AG08396 (cell line): ENCODE results near the gene AK9.
"Not testable (repeated sequence)": the region's sequence is repeated elsewhere in the genome, so short reads cannot be mapped to it uniquely, and the experiment has no call there.

Experiments used
- DNase-seq: peaks from one replicate; pipeline ENCODE4 v3.0.0; 2012; ENCODE audit warnings: low spot score, mixed read lengths

The AK9 gene

DNA sequence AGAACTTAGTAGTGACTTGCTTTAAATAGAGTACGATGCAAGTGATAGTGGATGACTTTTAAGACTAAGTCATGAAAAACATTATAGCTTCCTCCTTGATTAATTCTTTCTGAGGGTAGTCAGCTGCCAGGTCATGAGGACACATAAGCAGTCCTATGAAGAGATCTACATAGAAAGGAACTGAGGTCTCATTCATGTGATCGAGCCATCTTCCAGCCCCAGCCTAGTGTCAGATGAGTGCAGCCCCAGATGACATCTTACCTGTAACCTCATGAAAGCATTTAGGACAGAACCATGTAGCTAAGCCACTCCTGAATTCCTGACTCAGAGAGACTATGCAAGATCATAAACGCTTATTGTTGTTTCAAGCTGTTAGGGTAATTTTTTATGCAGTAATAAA, 67.7 kb downstream of the AK9 start:
- no peak for DNase-seq

DNA sequence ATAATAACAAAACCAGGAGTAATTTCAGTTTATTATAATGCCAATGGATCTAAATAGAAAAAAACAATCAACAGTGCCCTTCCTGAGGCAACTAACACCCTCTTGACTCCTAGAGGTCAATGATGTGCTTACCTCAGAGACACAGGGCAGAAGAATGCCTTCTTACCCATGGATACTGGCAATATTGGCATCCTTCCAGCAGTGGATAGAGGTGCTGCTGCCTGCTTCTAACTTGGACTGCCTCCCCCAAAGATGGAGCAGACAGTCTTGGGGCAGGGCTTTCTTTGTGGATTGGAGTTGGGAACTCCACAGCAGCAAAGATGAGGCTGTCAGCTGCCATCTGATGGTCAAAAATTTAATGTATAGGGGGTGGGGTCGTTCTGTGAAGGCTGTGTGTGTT, 78.7 kb downstream of the AK9 start:
- no peak for DNase-seq

DNA sequence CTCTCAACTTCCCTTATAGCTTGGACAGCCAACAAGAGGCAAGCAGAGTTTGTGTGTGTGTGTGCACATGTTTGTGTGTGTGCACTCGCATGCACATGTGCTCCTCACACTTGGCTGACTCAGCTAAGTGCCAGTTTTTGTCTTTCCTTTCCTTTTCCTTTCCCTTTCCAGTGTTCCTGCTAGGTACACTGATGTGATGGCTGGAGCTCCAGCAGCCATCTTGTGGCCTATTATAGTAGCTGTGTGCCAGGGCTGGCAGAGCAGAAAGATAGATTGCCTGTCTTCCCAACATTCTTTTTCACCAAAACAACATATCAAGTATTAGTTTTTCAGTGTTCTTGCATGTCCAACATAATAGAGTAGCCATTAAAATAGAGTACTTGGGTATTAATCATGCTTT, 79.5 kb downstream of the AK9 start:
- no peak for DNase-seq

DNA sequence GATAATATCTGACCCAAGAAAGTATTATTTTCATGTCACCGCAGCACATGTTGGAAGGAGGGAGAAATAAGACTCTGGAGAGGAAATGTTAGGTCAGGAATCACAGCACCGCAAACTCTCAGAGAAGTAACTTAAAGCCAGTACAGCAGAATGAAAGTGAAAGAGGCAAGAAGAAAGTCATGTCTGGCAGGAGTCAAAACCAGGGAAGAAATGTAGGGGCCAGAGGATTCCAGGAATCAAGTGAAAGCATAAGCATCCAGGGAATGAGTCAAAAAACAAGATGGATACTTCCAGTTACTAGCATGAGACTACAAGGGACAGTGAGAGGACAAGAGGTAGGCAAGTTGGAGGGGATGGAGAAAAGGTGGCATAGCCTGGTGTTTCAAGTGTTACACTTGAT, 80.4 kb downstream of the AK9 start:
- no peak for DNase-seq

DNA sequence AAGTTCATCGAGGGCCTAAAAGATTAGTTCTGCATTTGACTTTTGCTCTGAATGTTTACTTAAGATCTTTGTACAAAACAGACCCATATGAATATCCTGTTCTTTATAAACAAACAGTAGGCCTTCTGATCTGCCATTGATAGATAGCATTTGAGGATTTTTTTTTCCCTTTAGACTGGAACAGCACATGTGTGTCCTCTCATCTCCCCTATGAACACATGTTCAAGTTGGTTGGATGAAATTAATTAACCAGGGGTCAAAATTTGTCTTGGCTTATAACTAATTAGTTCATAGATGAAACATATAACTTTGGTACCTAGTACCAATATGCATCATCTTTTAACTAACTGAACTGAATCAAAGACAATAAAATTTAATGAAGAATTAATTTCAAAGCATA, 81.3 kb downstream of the AK9 start:
- DNase-seq = no peak

DNA sequence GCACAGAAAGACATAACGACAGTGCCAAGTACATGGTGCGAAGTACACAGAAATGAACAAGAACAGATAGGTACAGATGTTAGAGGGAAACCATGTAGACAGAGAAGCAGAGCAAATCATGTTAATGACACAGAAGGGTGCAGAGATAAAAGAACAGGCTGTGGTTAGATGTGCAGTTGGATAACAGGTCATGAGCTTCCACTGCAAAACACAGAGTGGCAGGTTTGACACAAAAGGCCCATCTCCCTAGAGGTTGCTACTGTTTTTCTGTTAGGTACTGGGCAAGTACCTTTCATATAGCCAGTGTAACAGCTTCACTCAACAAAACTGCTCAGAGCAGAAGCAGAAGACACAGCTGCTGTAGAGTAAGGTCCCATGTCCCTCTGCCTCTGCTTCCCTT, 84.6 kb downstream of the AK9 start:
- no peak for DNase-seq

DNA sequence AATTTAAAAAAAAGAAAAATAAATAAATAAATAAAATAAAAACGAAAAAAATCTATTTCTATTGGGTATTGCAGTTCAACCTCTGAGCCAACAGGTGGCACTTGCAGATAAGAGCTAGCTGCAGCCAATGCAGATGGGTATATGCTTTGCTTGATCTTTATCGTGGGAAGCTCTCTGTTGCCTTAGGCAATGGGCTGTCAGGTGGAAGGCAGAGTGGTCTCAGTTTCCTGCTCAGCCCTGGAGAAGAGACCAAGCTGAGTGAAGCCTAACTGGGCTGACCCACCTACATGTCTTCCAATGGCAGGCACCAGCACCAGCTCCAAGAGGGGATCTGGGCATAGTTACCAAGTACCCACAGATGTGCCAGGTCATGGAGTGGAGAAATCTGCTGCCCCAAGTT, 95.0 kb downstream of the AK9 start:
- DNase-seq = peak; percentile 22

DNA sequence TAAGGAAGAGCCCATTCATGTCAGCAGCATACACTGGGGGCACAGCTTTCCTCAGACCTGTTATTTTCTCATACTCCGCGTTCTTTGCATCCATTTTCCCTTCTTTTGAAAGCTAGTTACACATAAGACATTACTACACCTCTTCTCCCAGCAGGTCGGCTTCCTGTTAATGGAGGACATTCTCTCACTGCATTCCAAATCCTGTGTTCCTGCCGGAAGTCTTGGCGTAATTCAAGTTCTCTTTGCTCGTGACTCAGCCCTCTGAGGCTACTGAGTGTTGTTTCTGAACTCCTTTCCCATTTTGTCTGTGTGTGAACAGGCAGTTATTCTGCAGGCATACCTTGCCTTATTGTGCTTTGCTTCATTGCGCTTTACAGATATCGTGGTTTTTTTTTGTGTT, 110.5 kb downstream of the AK9 start:
- DNase-seq = no peak

DNA sequence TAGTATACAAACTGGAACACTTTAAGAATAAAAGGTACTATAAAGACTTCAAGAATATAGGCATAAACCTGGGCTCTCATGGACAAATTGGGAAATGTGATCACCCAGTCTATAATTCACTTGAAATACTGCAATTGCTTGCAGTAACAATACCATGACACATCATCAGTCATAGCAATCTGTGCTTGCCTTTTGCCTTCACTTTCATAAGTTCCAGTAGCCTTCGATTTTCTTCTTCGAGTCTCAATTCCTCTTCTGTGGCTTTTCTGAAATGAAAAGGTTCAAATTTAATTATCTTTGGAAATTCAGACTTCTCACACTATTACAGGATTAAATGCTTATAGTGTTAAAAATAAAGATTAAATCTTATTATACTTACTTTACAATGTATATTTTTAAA, 111.6 kb downstream of the AK9 start:
- DNase-seq = no peak

DNA sequence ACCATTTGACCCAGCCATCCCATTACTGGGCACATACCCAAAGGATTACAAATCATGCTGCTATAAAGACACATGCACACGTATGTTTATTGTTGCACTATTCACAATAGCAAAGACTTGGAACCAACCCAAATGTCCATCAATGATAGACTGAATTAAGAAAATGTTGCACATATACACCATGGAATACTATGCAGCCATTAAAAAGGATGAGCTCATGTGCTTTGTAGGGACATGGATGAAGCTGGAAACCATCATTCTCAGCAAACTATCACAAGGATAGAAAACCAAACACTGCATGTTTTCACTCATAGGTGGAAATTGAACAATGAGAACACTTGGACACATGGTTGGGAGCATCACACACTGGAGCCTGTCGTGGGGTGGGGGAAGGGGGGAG, 121.1 kb downstream of the AK9 start:
- not testable (repeated sequence) for DNase-seq

DNA sequence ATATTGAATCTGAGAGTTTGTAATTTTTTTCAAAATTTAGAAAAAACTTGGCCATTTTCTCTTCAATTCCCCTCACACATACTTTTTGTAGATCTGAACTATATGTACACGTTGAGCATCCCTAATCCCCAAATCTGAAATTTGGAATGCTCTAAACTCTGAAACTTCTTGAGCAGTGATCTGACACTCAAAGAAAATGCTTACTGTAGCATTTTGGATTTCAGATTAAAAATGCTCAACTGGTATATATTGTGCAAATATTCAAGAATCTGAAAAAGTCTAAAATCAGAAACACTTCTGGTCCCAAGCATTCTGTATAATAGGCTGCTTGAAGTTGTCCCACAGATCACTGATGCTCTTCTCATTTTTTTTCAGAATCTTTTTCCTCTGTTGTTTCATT, 129.2 kb downstream of the AK9 start:
- no peak for DNase-seq

DNA sequence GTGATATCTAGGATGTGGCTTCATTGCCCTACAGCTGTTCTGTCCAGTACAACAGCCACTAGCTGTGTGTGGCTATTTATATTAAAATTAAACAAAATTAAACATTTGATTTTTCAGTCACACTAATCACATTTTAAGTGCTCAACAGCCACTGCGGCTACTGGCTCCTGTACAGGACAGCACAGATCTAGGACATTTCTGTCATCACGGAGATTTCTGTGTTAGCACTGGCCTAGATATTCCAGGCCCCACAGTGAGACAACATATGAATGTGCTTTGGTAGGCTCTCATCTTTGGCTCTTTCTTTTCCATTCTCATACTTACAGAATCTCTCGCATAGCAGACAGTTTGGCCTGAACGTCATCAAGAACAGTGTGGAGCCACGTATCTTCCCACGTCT, 159.6 kb downstream of the AK9 start:
- no peak for DNase-seq

DNA sequence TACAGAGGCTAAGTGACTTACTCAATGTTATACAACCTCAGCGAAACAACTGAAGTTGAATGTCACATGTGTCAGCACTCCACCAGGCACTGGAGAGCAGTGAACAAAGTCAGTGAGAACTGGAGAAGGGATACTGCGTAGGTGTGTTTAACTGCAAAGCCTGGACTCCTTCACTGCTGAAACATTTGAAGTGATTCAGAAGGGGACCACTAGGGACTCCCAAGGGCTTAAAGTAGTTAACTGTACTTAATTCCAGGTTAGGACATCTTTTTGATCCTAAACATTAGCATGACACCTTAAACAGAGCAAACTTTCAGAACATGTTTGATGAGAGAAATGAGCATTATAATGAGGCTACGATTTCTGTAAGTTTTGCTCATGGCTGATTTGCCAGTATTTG, 163.0 kb downstream of the AK9 start:
- no peak for DNase-seq

DNA sequence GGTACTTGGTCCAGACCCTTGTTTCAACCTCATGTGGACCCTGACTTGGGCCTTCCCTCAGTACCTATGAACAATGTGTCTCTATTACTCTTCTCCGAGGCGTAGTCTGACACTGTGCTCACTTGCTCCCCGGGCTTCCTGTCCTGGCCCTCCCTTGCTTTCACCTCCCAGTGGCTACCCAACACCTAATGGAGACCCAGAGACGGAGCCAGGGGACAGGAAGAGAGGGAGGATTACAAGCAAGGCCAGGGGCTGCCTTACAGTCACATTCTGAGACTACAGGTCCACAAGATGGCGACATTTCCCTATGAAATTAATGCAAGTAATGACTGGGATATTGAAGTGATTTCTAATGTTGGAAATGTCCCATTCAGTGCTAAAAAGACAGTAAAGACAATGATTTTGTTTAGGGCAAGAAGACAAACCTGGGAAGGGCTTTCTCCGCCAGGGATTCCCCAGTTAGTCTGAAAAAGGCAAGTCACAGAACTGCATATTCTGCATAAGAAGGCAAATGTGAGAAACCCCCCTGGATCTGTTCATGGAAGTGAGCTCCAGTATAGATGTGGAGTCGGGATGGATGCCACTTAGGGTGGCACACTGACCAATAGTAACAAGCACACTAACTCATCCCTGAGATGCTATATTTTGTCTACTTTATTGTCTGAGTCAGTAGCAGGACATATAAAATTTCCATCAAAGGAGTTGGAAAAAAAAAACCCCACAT, 163.9 kb downstream of the AK9 start:
- peak; percentile 43 for DNase-seq

DNA sequence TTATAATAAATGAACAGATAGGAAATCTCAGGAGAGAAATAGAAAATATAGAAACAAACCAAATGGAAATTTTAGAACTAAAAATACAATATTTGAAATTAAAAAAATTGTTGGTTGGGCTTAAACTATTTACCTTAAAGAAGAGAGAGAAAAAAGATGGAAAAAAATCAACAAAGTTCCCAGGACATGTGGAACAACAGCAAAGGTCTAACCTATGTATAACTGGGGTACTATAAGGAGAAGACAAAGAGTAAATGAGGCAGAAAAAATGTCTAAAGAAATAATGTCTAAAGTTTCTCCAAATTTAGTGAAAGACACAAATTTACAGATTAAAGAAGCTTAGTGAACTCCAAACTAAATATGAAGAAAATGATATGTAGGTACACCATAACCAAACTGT, 166.9 kb downstream of the AK9 start:
- DNase-seq = no peak

DNA sequence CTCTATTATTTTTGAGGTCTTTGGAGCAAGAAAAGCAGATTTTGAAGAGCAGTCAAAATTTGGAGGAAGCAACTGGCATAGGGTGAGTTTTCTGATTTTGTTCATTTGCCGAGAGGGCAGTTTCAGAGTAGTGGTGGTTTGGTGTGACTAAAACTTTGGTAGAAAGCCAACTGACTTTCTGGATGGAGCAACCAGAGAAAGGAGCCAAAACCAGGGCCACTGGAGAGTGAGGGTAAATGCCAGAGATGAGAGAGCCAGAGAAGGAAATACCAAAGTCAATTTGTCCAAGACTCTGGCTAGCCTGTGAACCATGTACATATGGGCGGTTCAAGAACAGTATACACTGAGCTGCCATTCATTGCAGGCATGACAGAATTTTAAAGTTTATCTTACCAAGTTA, 167.5 kb downstream of the AK9 start:
- peak; percentile 47 for DNase-seq

DNA sequence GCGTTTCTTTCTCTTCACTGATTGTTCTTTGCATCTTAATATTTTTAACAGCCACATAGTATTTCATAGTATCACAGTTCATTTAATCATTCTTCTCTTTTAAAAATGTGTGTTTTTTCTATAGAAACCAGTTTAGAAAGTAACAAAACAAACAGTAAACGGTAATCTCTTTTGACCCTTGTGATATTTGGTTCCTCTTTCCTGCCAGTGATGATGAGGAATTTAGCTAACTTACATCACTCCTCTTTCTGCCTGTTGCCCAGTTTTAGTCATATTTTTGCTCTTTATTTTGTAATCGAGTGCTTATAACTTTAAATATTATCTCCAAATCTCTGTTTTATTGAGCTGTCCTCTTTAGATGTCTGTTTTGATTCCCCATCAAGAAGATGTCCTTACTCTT, 169.9 kb downstream of the AK9 start:
- no peak for DNase-seq

DNA sequence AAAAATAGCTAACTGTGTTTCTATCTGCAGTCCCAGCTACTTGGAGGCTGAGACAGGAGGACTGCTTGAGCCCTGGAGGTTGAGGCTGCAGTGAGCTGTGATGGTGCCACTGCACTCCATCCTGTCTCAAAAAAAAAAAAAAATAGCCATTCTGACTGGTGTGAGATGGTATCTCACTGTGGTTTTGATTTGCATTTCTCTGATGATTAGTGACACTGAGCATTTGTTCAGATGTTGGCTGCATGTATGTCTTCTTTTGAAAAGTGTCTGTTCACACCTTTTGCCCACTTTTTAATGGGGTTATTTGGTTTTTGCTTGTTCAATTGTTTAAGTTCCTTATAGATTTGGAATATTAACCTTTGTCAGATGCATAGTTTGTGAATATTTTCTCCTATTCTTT, 171.4 kb downstream of the AK9 start:
- not testable (repeated sequence) for DNase-seq

DNA sequence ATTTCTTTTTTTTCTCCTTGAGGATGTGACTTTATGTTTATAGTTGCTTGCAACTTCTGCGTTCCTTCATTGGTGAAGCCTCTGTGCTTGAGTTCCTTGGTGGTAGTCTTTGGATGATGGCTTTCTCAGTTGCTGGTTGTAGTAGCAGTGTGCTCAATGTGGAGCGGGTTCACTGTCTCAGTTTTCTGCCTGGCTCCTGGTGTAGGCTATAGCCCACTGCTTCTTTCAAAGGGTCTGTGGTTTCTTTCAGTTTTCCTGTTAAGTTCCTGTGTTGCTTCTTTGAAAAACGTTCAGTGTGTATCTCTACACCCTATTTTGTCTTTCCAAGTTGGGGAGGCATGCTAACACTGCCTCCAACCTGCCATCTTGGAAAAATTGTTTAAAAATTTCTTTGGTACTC, 174.1 kb downstream of the AK9 start:
- DNase-seq = no peak

DNA sequence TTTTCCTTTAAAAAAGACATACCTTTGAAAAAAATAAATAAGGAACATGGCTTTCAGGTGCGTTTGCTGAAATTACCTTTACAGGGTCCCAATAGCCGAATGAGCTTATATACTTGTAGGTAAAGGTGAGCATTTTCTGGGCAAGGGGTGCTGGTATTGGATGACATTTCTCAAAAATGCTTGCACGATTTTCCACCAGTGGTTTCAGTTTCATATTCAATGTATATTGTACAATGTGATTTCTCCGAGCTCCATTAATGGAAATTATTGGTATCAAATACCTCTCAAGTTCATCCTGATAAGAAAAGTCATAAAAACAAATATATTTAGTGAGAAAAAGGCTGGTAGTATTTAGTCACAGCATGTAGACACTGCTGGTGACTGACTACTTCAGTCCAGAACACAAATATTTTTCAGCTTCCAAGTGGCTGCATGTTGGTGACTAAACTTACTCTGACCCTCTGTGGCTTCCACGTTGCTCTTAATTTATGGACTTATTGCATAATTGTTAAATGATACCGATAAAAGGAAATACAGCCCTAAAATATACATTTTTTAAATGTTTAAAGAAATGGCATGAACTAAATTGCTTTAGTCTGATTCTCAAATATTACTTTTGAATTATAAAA, 175.1 kb downstream of the AK9 start:
- DNase-seq = no peak

DNA sequence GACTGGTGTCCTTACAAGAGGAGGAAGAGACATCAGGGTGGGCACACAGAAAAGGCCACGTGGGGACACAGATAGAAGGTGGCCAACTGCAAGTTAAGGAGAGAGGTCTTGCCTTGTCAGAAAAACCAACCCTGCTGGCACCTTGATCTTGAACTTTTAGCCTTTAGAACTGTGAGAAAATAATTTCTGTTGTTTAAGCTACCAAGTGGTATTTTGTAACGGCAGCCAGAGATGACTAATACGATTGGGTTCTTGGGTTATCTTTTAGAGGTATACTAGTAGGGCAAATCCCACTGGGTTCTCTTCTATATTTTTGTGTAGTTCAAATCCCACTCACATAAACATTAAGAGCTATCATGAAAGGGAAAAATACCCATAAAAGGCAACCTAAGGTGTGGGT, 176.1 kb downstream of the AK9 start:
- DNase-seq = no peak

DNA sequence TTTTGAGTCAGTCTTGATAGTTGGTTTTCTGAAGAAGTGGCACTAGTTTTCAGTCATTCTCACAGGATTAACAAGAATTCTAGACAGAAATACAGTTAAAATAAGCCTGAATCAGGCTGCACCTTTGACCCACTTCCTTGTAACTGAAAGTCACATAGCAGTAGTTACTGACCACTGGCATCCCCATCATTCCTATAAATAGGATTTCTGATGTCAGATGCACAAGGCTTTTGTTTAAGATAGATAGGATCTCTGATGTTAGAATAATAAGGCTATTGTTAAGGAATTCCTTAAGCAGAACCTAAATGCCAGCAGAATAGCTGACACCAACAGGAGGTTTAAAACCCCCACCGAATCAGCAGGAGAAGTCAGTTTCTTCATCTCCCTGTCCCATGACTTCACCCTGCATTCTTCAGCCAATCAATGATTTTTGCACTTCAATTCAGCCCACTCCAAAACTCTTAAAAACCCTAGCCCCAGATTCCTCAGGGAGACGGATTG, 177.4 kb downstream of the AK9 start:
- no peak for DNase-seq

DNA sequence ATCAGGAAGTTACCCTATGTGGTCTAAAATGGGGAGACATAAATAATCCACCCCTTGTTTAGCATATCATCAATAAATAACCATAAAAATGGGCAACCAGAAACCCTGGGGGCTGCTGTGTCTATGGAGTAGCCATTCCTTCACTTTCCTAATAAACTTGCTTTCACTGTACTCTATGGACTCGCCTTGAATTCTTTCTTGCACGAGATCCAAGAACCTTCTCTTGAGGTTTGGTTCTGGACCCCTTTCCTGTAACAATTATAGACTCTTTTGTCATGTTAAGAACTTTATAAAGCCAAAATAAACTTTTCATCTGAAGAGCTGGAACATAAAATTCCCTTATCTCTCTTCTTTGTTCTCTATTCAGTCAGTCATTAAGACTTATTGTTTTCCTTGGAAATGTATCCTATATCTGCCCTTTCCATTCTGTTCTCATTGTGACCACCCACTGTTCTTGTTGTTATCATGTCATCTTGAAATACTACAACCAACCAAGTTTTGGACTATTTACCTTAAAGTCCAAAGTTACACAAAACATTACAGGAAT, 178.7 kb downstream of the AK9 start:
- no peak for DNase-seq

DNA sequence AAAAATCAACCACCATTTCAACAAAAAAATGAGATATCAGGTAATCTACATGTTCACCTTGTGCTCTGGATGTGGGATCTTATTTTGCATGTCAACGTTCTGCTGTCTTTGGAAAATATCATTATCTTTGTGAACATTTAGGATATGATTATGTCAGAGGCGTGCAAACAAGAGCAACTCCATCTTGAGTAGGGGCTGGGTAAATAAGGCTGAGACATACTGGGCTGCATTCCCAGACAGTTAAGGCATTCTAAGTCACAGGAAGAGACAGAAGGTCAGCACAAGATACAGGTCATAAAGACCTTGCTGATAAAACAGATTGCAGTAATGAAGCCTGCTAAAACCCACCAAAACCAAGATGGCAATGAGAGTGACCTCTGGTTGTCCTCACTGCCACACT, 179.2 kb downstream of the AK9 start:
- no peak for DNase-seq
